ENCODE measurements around the gene CCDC157. TPM values are rescaled to one million over a fixed set of nuclear protein-coding genes. Genes with fewer than 3 reads are reported as not detected.

CCDC157 gene
- total and polyA plus RNA-seq, 2 of the 4 experiments (the other 2 are of a cell fraction), result 0.90 to 2.2 TPM

DNA sequence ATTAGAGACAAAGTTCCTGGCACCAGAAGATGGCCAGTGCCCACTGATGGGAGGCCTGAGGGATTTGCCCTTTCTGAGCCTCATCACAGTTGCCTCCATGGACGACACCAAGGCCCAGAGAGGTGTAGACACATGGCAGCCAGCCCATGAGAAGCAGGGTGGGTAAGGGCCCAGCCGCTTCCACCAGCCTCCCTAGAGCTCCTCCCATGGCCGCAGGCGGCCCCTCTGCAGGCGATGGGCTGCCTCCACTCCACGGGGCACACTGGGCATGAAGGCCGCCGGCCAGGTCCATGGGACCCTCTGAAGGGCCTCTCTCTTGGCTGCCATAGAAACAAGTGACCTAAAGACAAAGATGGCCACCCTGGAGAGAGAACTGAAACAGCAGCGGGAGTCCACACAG lies 14.5 kb downstream of the CCDC157 start:
- no peak overlapping the region for H4K5ac ChIP-seq (ENCODE audit: low read depth, low read length)
- H3K4me1 ChIP-seq (ENCODE audit: control insufficient read depth, insufficient read depth, low read length), result peaks cover 5% of the 10 kb centered on the region; the same call in 1 of the 2 replicates
- H2BK120ac ChIP-seq (ENCODE audit: low read depth, low read length), result no peak overlapping the region
- no peak overlapping the region for H4K8ac ChIP-seq (ENCODE audit: low read depth in 2 of 2, low read length in 2 of 2)
- no peak overlapping the region for H2AK5ac ChIP-seq (ENCODE audit: low read depth, low read length)
- H3K23ac ChIP-seq (ENCODE audit: low read depth, low read length), result no peak overlapping the region
- intact Hi-C loops (cut with micrococcal nuclease), result no loop called here
- peak overlapping the region; percentile 62 for H2AK9ac ChIP-seq (replicated peaks; ENCODE audit: low read depth, low read length, poor library complexity)
- no peaks in the 10 kb centered on the region for H3K27me3 ChIP-seq (ENCODE audit: control insufficient read depth, insufficient read depth, low read length)
- H2AFZ ChIP-seq (replicated peaks; ENCODE audit: low read length, poor library complexity), result no peak overlapping the region
- peaks cover 4% of the 10 kb centered on the region for H4K20me1 ChIP-seq (ENCODE audit: insufficient read depth, low read length)
- 94% methylated on average over 3 of the region's 9 CpGs; no CpG with 5 or more reads in 1 of the 2 experiments for WGBS, 2 experiments (ENCODE audit: extremely low coverage in 2 of 2, insufficient read length in 1 of 2)
- no peak overlapping the region for H3K4me3 ChIP-seq (ENCODE audit: insufficient read depth, low read depth, low read length)
- no peak overlapping the region for H3K18ac ChIP-seq (ENCODE audit: low read depth, low read length)
- H3K4ac ChIP-seq (ENCODE audit: low read depth, low read length), result no peak overlapping the region
- no peak overlapping the region for H3K56ac ChIP-seq (ENCODE audit: extremely low read depth, insufficient read depth, low read length)
- ChIA-PET POLR2A (ENCODE audit: unreplicated experiment) (no interaction called here), CTCF (no interaction called here)
- H3K4me2 ChIP-seq (ENCODE audit: low read depth, low read length), result no peak overlapping the region
- BruUV-seq (replicated peaks), result no TSS peak
- no peak overlapping the region for H3K14ac ChIP-seq (replicated peaks; ENCODE audit: low read depth, low read length)
- no peak overlapping the region for H3K27ac ChIP-seq (ENCODE audit: insufficient read depth, low read length)
- TF ChIP-seq, protein P1, sequence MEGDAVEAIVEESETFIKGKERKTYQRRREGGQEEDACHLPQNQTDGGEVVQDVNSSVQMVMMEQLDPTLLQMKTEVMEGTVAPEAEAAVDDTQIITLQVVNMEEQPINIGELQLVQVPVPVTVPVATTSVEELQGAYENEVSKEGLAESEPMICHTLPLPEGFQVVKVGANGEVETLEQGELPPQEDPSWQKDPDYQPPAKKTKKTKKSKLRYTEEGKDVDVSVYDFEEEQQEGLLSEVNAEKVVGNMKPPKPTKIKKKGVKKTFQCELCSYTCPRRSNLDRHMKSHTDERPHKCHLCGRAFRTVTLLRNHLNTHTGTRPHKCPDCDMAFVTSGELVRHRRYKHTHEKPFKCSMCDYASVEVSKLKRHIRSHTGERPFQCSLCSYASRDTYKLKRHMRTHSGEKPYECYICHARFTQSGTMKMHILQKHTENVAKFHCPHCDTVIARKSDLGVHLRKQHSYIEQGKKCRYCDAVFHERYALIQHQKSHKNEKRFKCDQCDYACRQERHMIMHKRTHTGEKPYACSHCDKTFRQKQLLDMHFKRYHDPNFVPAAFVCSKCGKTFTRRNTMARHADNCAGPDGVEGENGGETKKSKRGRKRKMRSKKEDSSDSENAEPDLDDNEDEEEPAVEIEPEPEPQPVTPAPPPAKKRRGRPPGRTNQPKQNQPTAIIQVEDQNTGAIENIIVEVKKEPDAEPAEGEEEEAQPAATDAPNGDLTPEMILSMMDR (conservative IDR thresholded peaks at IDR 0.05; ENCODE audit: low read depth, low read length), result no peak
- no peak for TF ChIP-seq RAD21 (IDR thresholded peaks at IDR 0.05; ENCODE audit: low read length)
- TF ChIP-seq RFX5 (IDR thresholded peaks at IDR 0.05; ENCODE audit: low read depth, low read length), result no peak
- no peak for TF ChIP-seq SMC3 (IDR thresholded peaks at IDR 0.05; ENCODE audit: low read depth, low read length)
- TF ChIP-seq, protein P2, sequence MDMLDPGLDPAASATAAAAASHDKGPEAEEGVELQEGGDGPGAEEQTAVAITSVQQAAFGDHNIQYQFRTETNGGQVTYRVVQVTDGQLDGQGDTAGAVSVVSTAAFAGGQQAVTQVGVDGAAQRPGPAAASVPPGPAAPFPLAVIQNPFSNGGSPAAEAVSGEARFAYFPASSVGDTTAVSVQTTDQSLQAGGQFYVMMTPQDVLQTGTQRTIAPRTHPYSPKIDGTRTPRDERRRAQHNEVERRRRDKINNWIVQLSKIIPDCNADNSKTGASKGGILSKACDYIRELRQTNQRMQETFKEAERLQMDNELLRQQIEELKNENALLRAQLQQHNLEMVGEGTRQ (IDR thresholded peaks at IDR 0.05; ENCODE audit: low read depth, low read length), result no peak
- TF ChIP-seq CEBPB (IDR thresholded peaks at IDR 0.05; ENCODE audit: low read depth, low read length), result no peak
- no peak for TF ChIP-seq BHLHE40 (IDR thresholded peaks at IDR 0.05; ENCODE audit: low read depth, low read length)
- no peak for TF ChIP-seq CHD1 (IDR thresholded peaks at IDR 0.05; ENCODE audit: low read depth, low read length)
- no peak for TF ChIP-seq MAFK (IDR thresholded peaks at IDR 0.05; ENCODE audit: low read depth, low read length)
- no peak for TF ChIP-seq POLR2A (IDR thresholded peaks at IDR 0.05; ENCODE audit: low read depth, low read length)
- no peak for TF ChIP-seq NFE2L2 (IDR thresholded peaks at IDR 0.05; ENCODE audit: low read depth, low read length)
- TF ChIP-seq, protein P3, sequence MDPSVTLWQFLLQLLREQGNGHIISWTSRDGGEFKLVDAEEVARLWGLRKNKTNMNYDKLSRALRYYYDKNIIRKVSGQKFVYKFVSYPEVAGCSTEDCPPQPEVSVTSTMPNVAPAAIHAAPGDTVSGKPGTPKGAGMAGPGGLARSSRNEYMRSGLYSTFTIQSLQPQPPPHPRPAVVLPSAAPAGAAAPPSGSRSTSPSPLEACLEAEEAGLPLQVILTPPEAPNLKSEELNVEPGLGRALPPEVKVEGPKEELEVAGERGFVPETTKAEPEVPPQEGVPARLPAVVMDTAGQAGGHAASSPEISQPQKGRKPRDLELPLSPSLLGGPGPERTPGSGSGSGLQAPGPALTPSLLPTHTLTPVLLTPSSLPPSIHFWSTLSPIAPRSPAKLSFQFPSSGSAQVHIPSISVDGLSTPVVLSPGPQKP (IDR thresholded peaks at IDR 0.05; ENCODE audit: borderline replicate concordance, low read depth, low read length), result no peak
- no peak for TF ChIP-seq MAZ (IDR thresholded peaks at IDR 0.05; ENCODE audit: borderline replicate concordance, low read depth, low read length)
- TF ChIP-seq RCOR1 (IDR thresholded peaks at IDR 0.05; ENCODE audit: insufficient replicate concordance, low read length), result no peak
- no peak for TF ChIP-seq FOS (IDR thresholded peaks at IDR 0.05; ENCODE audit: low read depth, low read length)
- no peak for TF ChIP-seq MXI1 (IDR thresholded peaks at IDR 0.05; ENCODE audit: borderline replicate concordance, low read depth, low read length)
- no peak overlapping the region for H4K91ac ChIP-seq (ENCODE audit: insufficient read depth, low read depth, low read length)
- H3K9me3 ChIP-seq (ENCODE audit: control insufficient read depth, insufficient read depth, low read length), result no peaks in the 10 kb centered on the region
- 0 out of 2 replicates have a peak, but pooled peaks cover 3% of the 10 kb centered on the region for H3K36me3 ChIP-seq (ENCODE audit: control insufficient read depth, insufficient read depth, low read length)
- H2BK15ac ChIP-seq (ENCODE audit: low read depth, low read length), result no peak overlapping the region
- no peaks in the 10 kb centered on the region for H3K9me1 ChIP-seq (ENCODE audit: insufficient read depth, low read length)
- H2BK20ac ChIP-seq (ENCODE audit: low read depth, low read length), result no peak overlapping the region
- no peaks in the 10 kb centered on the region for H3K79me1 ChIP-seq (ENCODE audit: low read depth in 1 of 2, low read length in 2 of 2)
- H3K9ac ChIP-seq (ENCODE audit: low read depth, low read length), result no peak overlapping the region
- dilution Hi-C loops (cut with HindIII; ENCODE audit: low sequenced_read_pairs, unreplicated experiment), result no loop called here
- in situ Hi-C loops (cut with MboI; ENCODE audit: low sequenced_read_pairs), result no loop called here
- H2BK5ac ChIP-seq (ENCODE audit: low read depth, low read length, poor library complexity, severe bottlenecking), result no peak overlapping the region
- ATAC-seq (ENCODE audit: low read depth), result no peak
- no peak for DNase-seq

All from IMR-90 (cell line).